ENCODE results near the gene OR2T11.
"Not testable (repeated sequence)": the region's sequence is repeated elsewhere in the genome, so short reads cannot be mapped to it uniquely, and the experiment has no call there.

Gene OR2T11

GRCh38 chr1:248634991-248635390 is at the start of gene OR2T11:
Gene OR2T11 (minus strand): TSS chr1:248635091. CDS start chr1:248627128, 7,963 bp downstream.
- not testable (repeated sequence) for H3K4me3 ChIP-seq (ENCODE audit: low read length); H3K4me2 ChIP-seq (ENCODE audit: low read length); H4K20me1 ChIP-seq (ENCODE audit: control insufficient read depth, insufficient read depth, low read depth, low read length); H3K9me2 ChIP-seq (replicated peaks; ENCODE audit: control insufficient read depth, low read length); H3K9me3 ChIP-seq (ENCODE audit: control insufficient read depth, insufficient read depth, low read length); H3K27me3 ChIP-seq (ENCODE audit: control insufficient read depth, low read length); H3K36me3 ChIP-seq (ENCODE audit: control insufficient read depth, low read length); H3F3A ChIP-seq (ENCODE audit: control insufficient read depth, insufficient read depth); H3K79me2 ChIP-seq (ENCODE audit: control insufficient read depth, low read length); H3K27ac ChIP-seq (ENCODE audit: low read depth, low read length); H3K4me1 ChIP-seq (ENCODE audit: control insufficient read depth, low read length)

GRCh38 chr1:248681651-248682050 is 46.8 kb upstream of the OR2T11 start:
- Histone ChIP-seq H3K27me3 (ENCODE audit: control insufficient read depth, low read length) (no peaks in the 10 kb centered on the region), H3F3A (ENCODE audit: control insufficient read depth, insufficient read depth) (no peaks in the 10 kb centered on the region), H4K20me1 (ENCODE audit: control insufficient read depth, insufficient read depth, low read depth, low read length) (no peaks in the 10 kb centered on the region), H3K79me2 (ENCODE audit: control insufficient read depth, low read length) (no peaks in the 10 kb centered on the region), H3K36me3 (ENCODE audit: control insufficient read depth, low read length) (no peaks in the 10 kb centered on the region), H3K4me1 (ENCODE audit: control insufficient read depth, low read length) (no peaks in the 10 kb centered on the region), H3K4me2 (ENCODE audit: low read length) (no peak overlapping the region), H3K27ac (ENCODE audit: low read depth, low read length) (no peak overlapping the region), H3K9me3 (ENCODE audit: control insufficient read depth, insufficient read depth, low read length) (no peaks in the 10 kb centered on the region), H3K4me3 (ENCODE audit: low read length) (no peak overlapping the region), H3K9me2 (replicated peaks; ENCODE audit: control insufficient read depth, low read length) (no peaks in the 10 kb centered on the region)
- TF ChIP-seq CTCF (IDR thresholded peaks at IDR 0.05; ENCODE audit: low read depth, low read length, poor library complexity, severe bottlenecking) (no peak), EZH2phosphoT487 (IDR thresholded peaks at IDR 0.05; ENCODE audit: borderline replicate concordance, low read length) (no peak)

- Histone ChIP-seq H3F3A (ENCODE audit: control insufficient read depth, insufficient read depth) (no peaks in the 10 kb centered on the region), H3K4me2 (ENCODE audit: low read length) (no peak overlapping the region), H3K9me2 (replicated peaks; ENCODE audit: control insufficient read depth, low read length) (no peaks in the 10 kb centered on the region), H3K79me2 (ENCODE audit: control insufficient read depth, low read length) (no peaks in the 10 kb centered on the region), H3K27me3 (ENCODE audit: control insufficient read depth, low read length) (no peaks in the 10 kb centered on the region), H3K4me1 (ENCODE audit: control insufficient read depth, low read length) (no peaks in the 10 kb centered on the region), H3K9me3 (ENCODE audit: control insufficient read depth, insufficient read depth, low read length) (peaks cover 8% of the 10 kb centered on the region), H3K27ac (ENCODE audit: low read depth, low read length) (no peak overlapping the region), H3K4me3 (ENCODE audit: low read length) (no peak overlapping the region), H3K36me3 (ENCODE audit: control insufficient read depth, low read length) (no peaks in the 10 kb centered on the region), H4K20me1 (ENCODE audit: control insufficient read depth, insufficient read depth, low read depth, low read length) (no peaks in the 10 kb centered on the region)
- TF ChIP-seq EZH2phosphoT487 (IDR thresholded peaks at IDR 0.05; ENCODE audit: borderline replicate concordance, low read length) = no peak
- no peak for TF ChIP-seq CTCF (IDR thresholded peaks at IDR 0.05; ENCODE audit: low read depth, low read length, poor library complexity, severe bottlenecking)
Observed at GRCh38 chr1:248670003-248670402, 35.1 kb upstream of the OR2T11 start.

- H3K27me3 ChIP-seq (ENCODE audit: control insufficient read depth, low read length); H3K4me3 ChIP-seq (ENCODE audit: low read length); H3K36me3 ChIP-seq (ENCODE audit: control insufficient read depth, low read length); H3K9me3 ChIP-seq (ENCODE audit: control insufficient read depth, insufficient read depth, low read length); H3K9me2 ChIP-seq (replicated peaks; ENCODE audit: control insufficient read depth, low read length); H4K20me1 ChIP-seq (ENCODE audit: control insufficient read depth, insufficient read depth, low read depth, low read length); H3K79me2 ChIP-seq (ENCODE audit: control insufficient read depth, low read length); H3F3A ChIP-seq (ENCODE audit: control insufficient read depth, insufficient read depth); H3K27ac ChIP-seq (ENCODE audit: low read depth, low read length); H3K4me1 ChIP-seq (ENCODE audit: control insufficient read depth, low read length); H3K4me2 ChIP-seq (ENCODE audit: low read length): not testable (repeated sequence)
Observed at GRCh38 chr1:248663453-248664328, 28.8 kb upstream of the OR2T11 start.

- not testable (repeated sequence) for H3K4me1 ChIP-seq (ENCODE audit: control insufficient read depth, low read length)
Observed at GRCh38 chr1:248656797-248657196, 21.9 kb upstream of the OR2T11 start.

GRCh38 chr1:248655354-248655753 is 20.5 kb upstream of the OR2T11 start, which contains the start of gene OR2T27:
Gene OR2T27 (minus strand): TSS chr1:248655528. CDS start chr1:248650884, 4,644 bp downstream.
- not testable (repeated sequence) for H3K4me2 ChIP-seq (ENCODE audit: low read length); H3K27me3 ChIP-seq (ENCODE audit: control insufficient read depth, low read length); H3K36me3 ChIP-seq (ENCODE audit: control insufficient read depth, low read length); H3K9me3 ChIP-seq (ENCODE audit: control insufficient read depth, insufficient read depth, low read length); H4K20me1 ChIP-seq (ENCODE audit: control insufficient read depth, insufficient read depth, low read depth, low read length); H3K79me2 ChIP-seq (ENCODE audit: control insufficient read depth, low read length); H3K4me3 ChIP-seq (ENCODE audit: low read length); H3K9me2 ChIP-seq (replicated peaks; ENCODE audit: control insufficient read depth, low read length); H3F3A ChIP-seq (ENCODE audit: control insufficient read depth, insufficient read depth); H3K27ac ChIP-seq (ENCODE audit: low read depth, low read length); H3K4me1 ChIP-seq (ENCODE audit: control insufficient read depth, low read length)

More at GRCh38 chr1:248656797-248657196, 21.9 kb upstream of the OR2T11 start:
- H4K20me1 ChIP-seq (ENCODE audit: control insufficient read depth, insufficient read depth, low read depth, low read length); H3K27me3 ChIP-seq (ENCODE audit: control insufficient read depth, low read length); H3K36me3 ChIP-seq (ENCODE audit: control insufficient read depth, low read length); H3K4me2 ChIP-seq (ENCODE audit: low read length); H3K9me2 ChIP-seq (replicated peaks; ENCODE audit: control insufficient read depth, low read length); H3K27ac ChIP-seq (ENCODE audit: low read depth, low read length); H3F3A ChIP-seq (ENCODE audit: control insufficient read depth, insufficient read depth); H3K9me3 ChIP-seq (ENCODE audit: control insufficient read depth, insufficient read depth, low read length); H3K79me2 ChIP-seq (ENCODE audit: control insufficient read depth, low read length); H3K4me3 ChIP-seq (ENCODE audit: low read length): not testable (repeated sequence)

All from DOHH2 (cell line).